IPS-15b (cell line): ENCODE measurements around the gene FBXO38.
"Not testable (repeated sequence)": the region's sequence is repeated elsewhere in the genome, so short reads cannot be mapped to it uniquely, and the experiment has no call there.

Source experiments
- H3K27me3 ChIP-seq: one replicate; pipeline ENCODE4 v1.6.1; 2013; ENCODE audit warnings: low read length; ENCODE audit not compliant: control insufficient read depth, insufficient read depth
- H3K36me3 ChIP-seq: one replicate; pipeline ENCODE4 v1.6.1; 2013; ENCODE audit warnings: low read length; ENCODE audit not compliant: control insufficient read depth, insufficient read depth
- H3K4me1 ChIP-seq: one replicate; pipeline ENCODE4 v1.6.1; 2013; ENCODE audit warnings: mild to moderate bottlenecking, low read length; ENCODE audit not compliant: control insufficient read depth, insufficient read depth
- H3K4me3 ChIP-seq: one replicate; pipeline ENCODE4 v1.5.1; 2013; ENCODE audit warnings: low read depth, low read length
- H3K9ac ChIP-seq: one replicate; pipeline ENCODE4 v1.6.1; 2013; ENCODE audit warnings: low read depth, mild to moderate bottlenecking, low read length
- H3K9me3 ChIP-seq: one replicate; pipeline ENCODE4 v1.6.1; 2013; ENCODE audit warnings: mild to moderate bottlenecking, low read length; ENCODE audit not compliant: control insufficient read depth, insufficient read depth

The FBXO38 gene

GRCh38 chr5:148458036-148458888 is 74.5 kb downstream of the FBXO38 start:
- Histone ChIP-seq H3K4me1 (peaks cover 12% of the 10 kb centered on the region), H3K9me3 (no peaks in the 10 kb centered on the region), H3K4me3 (no peak overlapping the region), H3K27me3 (no peaks in the 10 kb centered on the region), H3K36me3 (no peaks in the 10 kb centered on the region), H3K9ac (no peak overlapping the region)

DNA sequence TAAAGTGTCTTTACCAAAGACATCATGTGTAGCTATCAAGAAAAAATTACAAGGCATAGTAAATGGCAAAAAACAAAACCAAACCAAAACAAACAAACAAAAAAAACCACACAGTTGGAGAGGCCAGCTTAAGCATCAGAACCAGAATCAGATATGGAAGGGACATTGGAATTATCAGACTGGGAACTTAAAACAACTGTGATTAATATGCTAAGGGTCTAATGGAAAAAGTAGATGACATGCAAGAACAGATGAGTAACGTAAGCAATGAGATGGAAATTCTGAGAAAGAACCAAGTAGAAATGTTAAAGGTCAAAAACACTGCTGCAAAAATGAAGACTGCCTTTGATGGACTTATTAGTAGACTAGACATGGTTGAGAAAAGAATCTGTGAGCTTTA is 75.9 kb downstream of the FBXO38 start:
- H3K27me3 ChIP-seq = no peaks in the 10 kb centered on the region

DNA sequence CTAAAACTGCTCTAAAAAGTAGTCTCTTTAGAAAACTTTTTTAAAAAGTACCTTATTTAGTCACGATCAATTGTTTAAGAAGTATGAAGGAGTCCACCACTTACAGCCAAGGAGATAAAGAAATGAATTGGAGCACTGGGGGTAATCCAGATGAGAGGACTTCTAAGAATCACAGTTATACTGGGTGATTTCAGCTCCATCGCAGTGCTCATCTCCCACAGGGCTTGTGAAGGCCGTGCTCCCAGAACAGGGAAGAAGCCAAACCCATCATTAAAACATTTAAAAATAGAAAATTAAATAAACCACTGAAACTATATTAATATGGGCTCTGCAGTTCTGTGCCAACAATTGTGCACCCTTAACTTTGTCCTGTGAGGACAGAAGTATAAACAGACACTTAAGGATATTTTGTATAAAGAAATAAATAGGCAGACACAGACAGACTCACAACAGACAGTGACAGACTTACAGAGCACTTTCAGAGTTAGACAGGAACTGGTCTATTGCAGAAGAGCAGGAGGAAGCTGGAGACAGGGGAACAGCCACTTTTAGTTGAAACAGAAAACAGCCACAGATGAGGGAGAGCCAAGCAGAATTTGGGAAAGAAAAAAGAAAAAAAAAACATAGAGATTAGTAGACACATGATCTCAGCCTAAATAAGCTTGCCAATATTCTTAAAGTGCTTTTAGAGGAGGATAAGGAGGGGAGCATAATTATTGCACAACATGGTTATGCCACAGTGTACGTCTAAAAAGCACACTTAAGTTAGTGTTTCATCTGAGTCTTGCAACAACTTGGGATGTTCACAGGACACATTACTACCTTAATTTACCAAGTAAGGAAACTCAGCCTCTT is 81.8 kb downstream of the FBXO38 start:
- no peaks in the 10 kb centered on the region for H3K9me3 ChIP-seq
- H3K4me3 ChIP-seq = no peak overlapping the region
- no peak overlapping the region for H3K9ac ChIP-seq
- no peaks in the 10 kb centered on the region for H3K4me1 ChIP-seq
- no peaks in the 10 kb centered on the region for H3K36me3 ChIP-seq
- H3K27me3 ChIP-seq = no peaks in the 10 kb centered on the region

More for the DNA sequence above, 75.9 kb downstream of the FBXO38 start:
- no peaks in the 10 kb centered on the region for H3K9me3 ChIP-seq
- peaks cover 8% of the 10 kb centered on the region for H3K4me1 ChIP-seq
- H3K9ac ChIP-seq = no peak overlapping the region
- H3K36me3 ChIP-seq = no peaks in the 10 kb centered on the region
- no peak overlapping the region for H3K4me3 ChIP-seq

DNA sequence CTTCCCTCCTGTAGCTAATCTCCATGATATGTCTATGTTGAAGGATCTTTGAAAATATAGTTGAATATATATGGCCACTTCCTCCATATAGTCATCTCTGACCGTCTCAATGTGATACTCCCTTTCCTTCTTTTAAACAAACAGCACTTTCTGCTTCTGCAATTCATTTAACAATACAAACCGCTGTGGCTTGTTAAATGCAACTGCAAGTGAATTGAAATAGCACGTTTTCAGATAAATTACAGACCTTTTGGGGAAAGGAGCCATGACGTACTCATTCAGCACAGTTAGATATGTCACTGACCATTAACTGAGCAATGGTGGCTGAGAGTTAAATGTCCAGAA is 82.5 kb downstream of the FBXO38 start:
- Histone ChIP-seq H3K36me3 (no peaks in the 10 kb centered on the region), H3K4me1 (no peaks in the 10 kb centered on the region), H3K9me3 (no peaks in the 10 kb centered on the region), H3K4me3 (no peak overlapping the region), H3K9ac (no peak overlapping the region), H3K27me3 (no peaks in the 10 kb centered on the region)

DNA sequence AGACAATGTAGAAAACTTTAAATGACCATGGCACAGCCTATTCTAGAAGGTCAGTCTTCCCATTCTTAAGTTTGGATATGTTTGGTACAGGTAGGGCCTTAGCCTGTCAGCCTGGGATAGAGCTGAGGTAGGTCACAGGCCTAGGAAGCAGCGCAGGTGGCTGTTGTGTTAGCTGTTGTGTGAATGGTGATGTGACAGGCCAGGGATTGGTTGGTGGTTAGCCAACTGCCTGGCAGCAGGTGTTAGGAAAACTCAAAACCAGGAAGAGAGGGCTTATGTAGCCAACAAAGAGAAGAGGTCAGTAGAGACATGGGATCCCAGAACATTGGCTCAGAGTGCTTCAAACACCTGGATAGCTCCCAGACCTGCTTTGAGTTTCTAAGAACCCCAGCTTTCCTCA is 84.2 kb downstream of the FBXO38 start:
- H3K4me3 ChIP-seq = no peak overlapping the region
- no peaks in the 10 kb centered on the region for H3K9me3 ChIP-seq
- H3K4me1 ChIP-seq = no peaks in the 10 kb centered on the region
- H3K36me3 ChIP-seq = no peaks in the 10 kb centered on the region
- no peaks in the 10 kb centered on the region for H3K27me3 ChIP-seq
- H3K9ac ChIP-seq = no peak overlapping the region

DNA sequence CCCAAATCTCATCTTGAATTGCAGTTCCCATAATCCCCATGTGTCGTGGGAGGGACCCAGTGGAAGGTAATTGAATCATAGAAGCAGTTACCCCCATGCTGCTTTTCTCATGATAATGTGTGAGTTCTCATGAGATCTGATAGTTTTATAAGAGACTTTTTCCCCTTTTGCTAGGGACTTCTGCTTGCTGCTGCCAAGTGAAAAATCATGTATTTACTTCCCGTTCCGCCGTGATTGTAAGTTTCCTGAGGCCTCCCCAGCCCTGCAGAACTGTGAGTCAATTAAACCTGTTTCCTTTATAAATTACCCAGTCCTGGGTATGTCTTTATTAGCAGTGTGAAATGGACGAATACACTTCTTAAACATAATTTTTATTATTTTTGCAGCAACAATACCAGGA is 85.0 kb downstream of the FBXO38 start:
- not testable (repeated sequence) for H3K27me3 ChIP-seq, H3K4me3 ChIP-seq, H3K9ac ChIP-seq, H3K9me3 ChIP-seq, H3K4me1 ChIP-seq, H3K36me3 ChIP-seq

DNA sequence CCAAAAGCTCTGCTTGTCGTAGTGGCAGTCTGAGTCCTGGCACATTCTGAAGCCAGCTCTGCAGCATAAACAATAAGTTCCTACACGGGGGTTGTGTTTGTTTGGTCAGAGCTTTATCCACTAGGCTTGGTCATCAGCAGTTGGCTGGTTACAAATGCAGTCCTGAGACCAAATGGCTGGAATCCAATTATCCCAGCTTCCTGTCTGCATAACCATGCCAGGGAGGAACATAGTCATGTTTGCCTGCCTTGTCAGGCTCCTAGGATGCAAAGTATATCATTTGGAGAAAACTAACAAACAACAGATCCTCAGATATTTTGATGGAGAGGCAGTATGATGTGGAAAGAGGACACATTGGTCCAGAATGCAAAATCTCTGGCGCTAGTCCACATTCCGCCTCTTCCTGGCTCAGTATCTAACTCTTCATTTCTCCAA is 85.8 kb downstream of the FBXO38 start:
- H3K4me1 ChIP-seq = no peaks in the 10 kb centered on the region
- H3K9ac ChIP-seq = no peak overlapping the region

DNA sequence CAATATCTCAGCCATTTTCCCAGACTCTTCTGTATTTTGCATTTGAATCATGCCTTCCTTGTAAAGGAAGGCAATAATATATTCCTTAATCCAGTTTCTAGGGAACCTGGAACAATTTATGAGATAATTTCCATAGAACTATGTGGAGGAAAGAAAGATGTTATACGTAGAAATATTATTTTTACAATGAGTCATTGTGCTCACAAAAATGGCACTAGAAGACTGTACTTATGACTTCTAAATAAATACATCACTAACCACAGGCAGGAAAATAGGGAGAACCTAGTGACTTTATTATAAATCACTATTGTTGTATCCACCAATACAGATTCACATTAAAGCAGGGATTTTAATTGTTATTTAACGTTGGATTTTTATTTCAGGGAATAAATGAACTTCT is 87.6 kb downstream of the FBXO38 start:
- Histone ChIP-seq H3K9ac (no peak overlapping the region), H3K27me3 (no peaks in the 10 kb centered on the region), H3K4me3 (no peak overlapping the region), H3K9me3 (no peaks in the 10 kb centered on the region), H3K4me1 (no peaks in the 10 kb centered on the region), H3K36me3 (no peaks in the 10 kb centered on the region)

More for the DNA sequence above, 85.8 kb downstream of the FBXO38 start:
- Histone ChIP-seq H3K27me3 (no peaks in the 10 kb centered on the region), H3K36me3 (no peaks in the 10 kb centered on the region), H3K9me3 (no peaks in the 10 kb centered on the region), H3K4me3 (no peak overlapping the region)

- Histone ChIP-seq H3K9ac (no peak overlapping the region), H3K36me3 (no peaks in the 10 kb centered on the region), H3K4me1 (no peaks in the 10 kb centered on the region), H3K4me3 (no peak overlapping the region), H3K27me3 (no peaks in the 10 kb centered on the region), H3K9me3 (no peaks in the 10 kb centered on the region)
Observed at GRCh38 chr5:148474025-148474511, 90.3 kb downstream of the FBXO38 start.

GRCh38 chr5:148476302-148476701 is 92.5 kb downstream of the FBXO38 start:
- no peaks in the 10 kb centered on the region for H3K9me3 ChIP-seq
- H3K27me3 ChIP-seq = no peaks in the 10 kb centered on the region
- no peaks in the 10 kb centered on the region for H3K36me3 ChIP-seq
- no peak overlapping the region for H3K9ac ChIP-seq
- H3K4me1 ChIP-seq = no peaks in the 10 kb centered on the region
- H3K4me3 ChIP-seq = no peak overlapping the region

- Histone ChIP-seq H3K9me3 (no peaks in the 10 kb centered on the region), H3K36me3 (no peaks in the 10 kb centered on the region), H3K4me1 (no peaks in the 10 kb centered on the region), H3K27me3 (no peaks in the 10 kb centered on the region), H3K9ac (no peak overlapping the region), H3K4me3 (no peak overlapping the region)
Observed at GRCh38 chr5:148477429-148477828, 93.7 kb downstream of the FBXO38 start.

DNA sequence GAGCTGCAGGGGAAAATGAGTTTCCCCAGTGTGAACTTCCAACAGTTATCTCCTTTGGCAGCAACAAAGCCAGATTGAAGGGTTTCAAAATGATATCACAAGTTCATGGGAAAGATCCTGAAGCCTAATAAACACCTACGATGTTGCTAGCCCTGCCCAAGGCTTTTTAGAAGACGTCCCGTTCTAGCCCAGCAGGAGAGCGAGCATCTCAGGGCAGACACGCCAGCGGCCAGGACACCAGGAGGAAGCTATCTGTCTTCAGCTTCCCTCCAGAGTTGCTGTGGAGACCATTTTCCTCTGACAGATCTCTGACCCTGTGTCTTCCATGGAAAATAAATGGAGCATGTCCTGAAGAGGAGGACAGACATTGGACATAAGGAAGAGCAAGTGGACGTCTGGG is 98.4 kb downstream of the FBXO38 start:
- no peaks in the 10 kb centered on the region for H3K4me1 ChIP-seq
- H3K4me3 ChIP-seq = no peak overlapping the region
- H3K9ac ChIP-seq = no peak overlapping the region
- H3K27me3 ChIP-seq = peaks cover 29% of the 10 kb centered on the region
- no peaks in the 10 kb centered on the region for H3K9me3 ChIP-seq
- no peaks in the 10 kb centered on the region for H3K36me3 ChIP-seq
